CMK (cell line): ENCODE results near the gene PLEKHG7.

Source experiments
- DNase-seq: peaks from one replicate; pipeline ENCODE4 v3.0.0-alpha.2; 2010; ENCODE audit warnings: low read depth

The PLEKHG7 gene

GRCh38 chr12:92802906-92803305, 100.1 kb downstream of the PLEKHG7 start:
- no peak for DNase-seq

GRCh38 chr12:92803903-92804302, 101.1 kb downstream of the PLEKHG7 start:
- no peak for DNase-seq

- DNase-seq, result no peak
Measured at GRCh38 chr12:92810370-92810769, 107.6 kb downstream of the PLEKHG7 start.

GRCh38 chr12:92814584-92814983, 111.8 kb downstream of the PLEKHG7 start:
- no peak for DNase-seq

GRCh38 chr12:92821142-92821541, 118.4 kb downstream of the PLEKHG7 start:
- DNase-seq, result no peak
